Ureter (tissue), 1 donor: ENCODE results near the gene NDUFB7. TPM values are rescaled to one million over a fixed set of nuclear protein-coding genes. Genes with fewer than 3 reads are reported as not detected.
"Not testable (repeated sequence)": the region's sequence is repeated elsewhere in the genome, so short reads cannot be mapped to it uniquely, and the experiment has no call there.

Experiments used
- DNase-seq: peaks from one replicate; pipeline ENCODE4 v3.0.0-alpha.2; 2020; ENCODE audit warnings: low spot score
- total RNA-seq: library from RNA; stranded (reverse); gene quantifications from one replicate; pipeline ENCODE4 v1.2.4, GENCODE V29; 2023
- donor health status: DM: yes; HTN: yes; CAD: no.

NDUFB7 gene
- total RNA-seq, 1 donor from 2014 or later: 169 TPM

DNA sequence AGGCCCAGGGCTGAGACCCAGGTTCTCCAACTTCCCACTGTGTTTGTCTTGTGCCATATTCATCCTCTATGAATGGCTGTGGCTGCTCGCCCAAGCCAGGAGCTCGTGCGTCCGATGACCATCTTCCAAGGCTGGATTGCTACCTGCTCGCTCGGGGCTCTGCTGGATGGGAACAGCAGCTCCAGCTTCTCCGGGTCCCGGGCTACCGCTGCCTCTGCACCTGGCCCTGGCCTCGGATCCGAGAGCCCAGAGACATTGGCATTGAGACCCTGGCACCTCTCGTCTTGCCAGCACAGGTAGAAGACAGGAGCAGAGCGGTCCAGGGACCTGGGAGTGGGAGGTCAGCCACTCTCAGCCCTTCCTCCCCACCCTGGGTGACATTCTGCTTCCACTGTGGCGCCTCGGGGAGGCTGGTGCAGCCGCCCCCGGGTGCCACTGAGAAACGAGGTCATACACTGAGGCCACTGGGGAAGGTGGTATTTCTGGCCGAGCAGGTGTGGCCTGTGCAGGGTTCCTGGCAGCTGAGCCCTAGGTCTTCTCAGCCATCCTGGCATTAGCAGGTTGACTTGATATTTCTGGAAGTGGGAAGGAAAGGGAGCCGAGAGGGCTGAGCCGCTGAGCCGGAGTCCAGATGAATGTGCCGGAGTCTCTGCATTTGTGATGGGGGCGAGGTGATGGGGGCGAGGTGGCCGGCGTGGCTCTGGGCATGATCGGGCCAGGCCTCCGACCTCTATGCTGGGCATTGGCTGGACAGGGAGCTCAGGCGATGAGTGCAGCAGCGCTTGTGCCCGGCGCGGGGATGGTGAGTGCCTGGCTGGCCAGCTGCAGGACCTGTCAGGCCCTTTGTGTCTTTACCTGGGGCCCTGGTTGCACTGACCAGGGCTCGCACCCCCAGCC lies 18.6 kb downstream of the NDUFB7 start:
- DNase-seq: no peak

DNA sequence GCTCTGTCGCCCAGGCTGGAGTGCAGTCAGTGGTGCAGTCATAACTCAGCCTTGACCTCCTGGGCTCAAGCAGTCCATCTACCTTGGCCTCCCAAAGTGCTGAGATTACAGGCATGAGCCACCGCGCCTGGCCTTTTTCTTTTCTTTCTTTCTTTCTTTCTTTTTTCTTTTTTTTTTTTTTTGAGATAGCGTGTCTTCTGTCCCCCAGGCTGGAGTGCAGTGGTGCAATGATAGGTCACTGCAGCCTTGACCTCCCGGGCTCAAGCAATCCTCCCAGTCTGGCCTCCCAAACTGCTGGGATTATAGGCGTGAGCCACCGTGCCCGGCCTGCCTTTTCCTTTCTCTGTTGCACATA lies 19.9 kb downstream of the NDUFB7 start:
- DNase-seq: not testable (repeated sequence)

DNA sequence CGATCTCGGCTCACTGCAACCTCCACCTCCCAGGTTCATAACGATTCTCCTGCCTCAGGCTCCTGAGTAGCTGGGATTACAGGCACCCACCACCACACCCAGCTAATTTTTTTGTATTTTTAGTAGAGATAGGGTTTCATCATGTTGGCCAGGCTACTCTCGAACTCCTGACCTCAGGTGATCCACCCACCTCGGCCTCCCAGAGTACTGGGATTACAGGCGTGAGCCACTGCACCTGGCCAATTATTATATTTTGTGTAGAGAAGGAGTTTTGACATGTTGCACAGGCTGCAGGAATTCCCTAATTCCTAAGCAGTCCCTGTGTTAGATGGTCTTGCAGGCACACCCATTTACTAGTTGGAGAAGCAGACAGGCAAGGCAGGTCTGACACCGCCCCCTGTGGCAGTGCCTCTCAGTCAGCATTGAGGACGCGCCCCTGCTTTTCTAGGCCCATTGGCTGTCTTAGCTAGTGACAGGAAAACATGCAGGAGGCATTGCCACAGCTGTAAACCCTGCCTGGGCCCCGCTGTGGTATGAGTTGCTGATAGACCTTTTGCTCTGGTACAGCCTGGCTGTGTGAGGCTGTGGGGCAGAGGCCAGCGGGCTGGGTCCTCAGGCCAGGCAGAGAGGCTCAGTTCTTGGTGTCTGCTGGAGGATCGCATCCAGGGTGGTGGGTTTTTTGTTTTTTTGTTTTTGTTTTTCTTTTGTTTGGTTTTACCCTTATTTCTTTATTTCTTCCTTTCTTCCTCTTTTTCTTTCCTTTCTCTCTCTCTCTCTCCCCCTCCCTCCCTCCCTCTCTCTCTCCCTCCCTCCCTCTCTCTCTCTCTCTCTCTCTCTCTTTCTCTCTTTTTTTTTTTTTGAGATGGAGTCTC lies 20.5 kb downstream of the NDUFB7 start:
- DNase-seq: peak; percentile 66

- peak; percentile 79 for DNase-seq
Observed at GRCh38 chr19:14550201-14550754, 21.6 kb downstream of the NDUFB7 start.

GRCh38 chr19:14545716-14546082 lies 26.2 kb downstream of the NDUFB7 start:
- DNase-seq: no peak

- no peak for DNase-seq
Observed at GRCh38 chr19:14544977-14545715, 26.7 kb downstream of the NDUFB7 start.

GRCh38 chr19:14544047-14544446 lies 27.8 kb downstream of the NDUFB7 start:
- no peak for DNase-seq

DNA sequence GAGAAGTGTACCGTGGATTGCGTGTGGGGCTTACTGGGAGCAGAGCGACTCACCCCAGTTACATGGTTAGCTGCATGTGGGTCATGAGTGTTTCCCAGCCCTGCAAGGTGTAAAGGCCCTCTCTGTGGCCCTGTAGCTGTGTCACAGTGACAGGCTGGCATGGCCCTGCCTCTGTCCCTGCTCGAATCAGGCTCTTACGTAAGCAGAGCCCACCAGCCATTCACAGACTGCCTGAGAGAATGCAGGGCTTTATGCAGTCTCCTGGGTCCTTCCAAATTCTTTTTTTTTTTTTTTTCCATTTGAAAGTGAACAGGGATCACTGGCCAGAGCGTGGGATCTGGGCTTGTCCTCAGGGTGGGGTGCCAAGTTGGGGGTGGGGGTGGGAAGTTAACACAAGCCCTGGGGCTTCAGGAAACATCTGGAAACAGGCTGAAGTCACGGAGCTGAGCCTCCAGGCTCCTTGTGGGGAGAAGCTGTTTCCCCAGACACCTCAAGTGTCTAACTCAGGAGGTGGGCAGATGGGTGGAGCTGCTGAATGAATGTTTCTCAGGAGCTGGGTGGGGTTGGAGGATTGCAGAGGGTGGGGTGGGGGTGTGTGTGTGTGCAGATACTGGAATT lies 29.0 kb downstream of the NDUFB7 start:
- no peak for DNase-seq

DNA sequence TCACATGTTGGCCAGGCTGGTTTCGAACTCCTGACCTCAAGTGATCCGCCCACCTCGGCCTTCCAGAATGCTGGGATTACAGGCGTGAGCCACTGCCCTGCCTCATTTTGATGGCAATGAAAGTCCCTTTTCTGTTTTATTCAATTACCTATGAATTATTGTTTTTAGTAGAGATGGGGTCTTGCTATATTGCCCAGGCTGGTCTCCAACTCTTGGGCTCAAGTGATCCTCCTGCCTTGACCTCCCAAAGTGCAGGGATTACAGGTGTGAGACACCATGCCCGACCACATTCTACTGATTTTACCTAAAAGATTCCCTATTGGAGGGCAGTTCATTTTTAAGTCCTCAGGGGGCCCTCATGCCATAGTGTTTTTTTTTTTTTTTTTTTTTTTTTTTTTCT lies 29.9 kb downstream of the NDUFB7 start:
- not testable (repeated sequence) for DNase-seq

GRCh38 chr19:14540741-14541525 lies 30.9 kb downstream of the NDUFB7 start:
- no peak for DNase-seq

- peak; percentile 87 for DNase-seq
Observed at GRCh38 chr19:14536926-14537692, 34.8 kb downstream of the NDUFB7 start.

GRCh38 chr19:14533450-14533849 lies 38.4 kb downstream of the NDUFB7 start:
- no peak for DNase-seq

GRCh38 chr19:14530506-14530905 lies 41.4 kb downstream of the NDUFB7 start:
- DNase-seq: no peak

GRCh38 chr19:14530005-14530348 lies 41.9 kb downstream of the NDUFB7 start:
- DNase-seq: no peak

- peak; percentile 100 for DNase-seq
Observed at GRCh38 chr19:14529254-14530004, 42.4 kb downstream of the NDUFB7 start, which contains the start of gene TECR. TECR (plus strand) TSS chr19:14529594; CDS start chr19:14529697, 103 bp downstream.

DNA sequence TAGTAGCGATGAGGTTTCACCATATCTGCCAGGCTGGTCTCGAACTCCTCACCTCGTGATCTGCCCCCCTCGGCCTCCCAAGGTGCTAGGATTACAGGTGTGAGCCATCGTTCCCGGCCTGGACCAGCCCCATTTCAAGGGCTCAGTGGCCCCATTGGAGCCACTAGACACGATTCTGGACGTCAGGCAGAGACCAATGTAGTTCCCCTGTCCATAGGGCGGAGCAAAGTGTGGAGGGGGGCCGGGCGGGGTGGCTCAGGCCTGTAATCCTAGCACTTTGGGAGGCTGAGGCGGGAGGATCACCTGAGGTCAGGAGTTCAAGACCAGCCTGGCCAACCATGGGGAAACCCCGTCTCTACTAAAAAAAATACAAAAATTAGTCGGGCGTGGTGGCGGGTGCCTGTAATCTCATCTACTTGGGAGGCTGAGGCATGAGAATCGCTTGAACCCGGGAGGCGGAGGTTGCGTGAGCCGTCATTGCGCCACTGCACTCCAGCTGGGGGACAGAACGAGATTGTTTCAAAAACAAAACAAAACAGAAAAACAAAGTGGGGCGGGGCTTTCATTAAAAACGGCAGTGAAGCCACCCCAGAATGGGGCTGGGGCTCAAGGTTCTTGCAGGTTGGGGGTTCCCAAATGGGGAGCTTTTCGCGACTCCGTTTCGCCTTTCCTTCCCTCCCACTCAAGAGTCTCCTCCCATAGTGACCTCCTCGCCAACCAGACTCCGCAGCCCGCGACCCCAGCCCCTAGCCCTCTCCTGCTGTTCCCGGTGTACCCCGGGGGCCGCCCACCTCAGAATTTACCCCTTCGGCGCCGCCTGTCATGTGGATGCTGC lies 43.2 kb downstream of the NDUFB7 start:
- DNase-seq: no peak

DNA sequence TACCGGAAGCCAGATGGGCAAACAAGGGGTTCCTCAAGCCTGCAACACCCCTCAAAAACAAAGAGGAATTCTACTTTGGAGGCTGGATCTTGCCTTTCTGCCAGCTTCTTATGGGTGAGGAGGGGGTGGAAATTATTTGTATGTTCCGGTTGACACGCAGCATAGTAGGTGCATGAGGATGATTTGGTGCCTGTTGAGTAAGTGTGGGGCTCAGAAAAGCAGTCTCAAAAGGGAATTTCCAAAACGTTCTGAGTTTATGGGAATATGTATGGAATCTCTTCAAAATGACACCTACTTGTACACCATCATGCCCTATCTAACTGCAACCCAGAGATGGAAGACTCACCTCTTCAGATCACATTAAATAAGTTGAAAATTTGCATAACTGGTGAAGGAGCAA lies 45.4 kb downstream of the NDUFB7 start:
- no peak for DNase-seq

DNA sequence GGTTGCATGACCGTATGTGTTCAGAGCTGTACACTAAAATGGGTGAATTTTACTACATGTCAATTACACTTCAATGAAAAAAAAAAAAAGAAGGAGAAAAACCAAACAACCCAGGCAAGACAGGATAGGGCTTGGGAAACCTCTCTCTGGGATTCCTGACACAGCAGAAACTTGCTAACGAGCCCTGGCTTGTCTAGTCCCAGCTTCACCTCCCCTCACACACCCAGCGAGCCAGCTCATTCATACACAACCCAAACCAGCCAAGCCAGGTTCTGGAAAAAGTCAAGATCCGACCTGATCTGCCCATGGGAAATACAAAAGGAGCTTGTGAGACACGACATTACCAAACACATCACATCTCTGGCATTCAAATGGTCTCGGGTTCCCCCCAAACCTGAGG lies 46.1 kb downstream of the NDUFB7 start:
- peak; percentile 83 for DNase-seq
